Aorta (tissue), 5 donors: Measurements from ENCODE around the gene RAB3GAP2. TPM values are rescaled to one million over a fixed set of nuclear protein-coding genes. Genes with fewer than 3 reads are reported as not detected.
"Not testable (repeated sequence)": the region's sequence is repeated elsewhere in the genome, so short reads cannot be mapped to it uniquely, and the experiment has no call there.

Experiments used
- ATAC-seq: fragments of 200-7000 bp; cut with Tn5 transposase; one replicate; pipeline ENCODE4 v1.9.1; 2022; ENCODE audit warnings: moderate library complexity; ENCODE audit not compliant: low FRiP score
- DNase-seq, 2 donors: peaks; one replicate each; pipeline ENCODE4 v3.0.0-alpha.2; 2020
- H3K27ac ChIP-seq, 2 donors: one replicate each; pipeline ENCODE4 v1.5.1; 2013; ENCODE audit warnings: low read length in 2 of 2, mild to moderate bottlenecking in 2 of 2, moderate library complexity in 2 of 2, control low read depth in 1 of 2, inconsistent platforms in 1 of 2, low read depth in 1 of 2
- H3K27me3 ChIP-seq, 2 donors: one replicate each; pipeline ENCODE4 v1.6.1; 2013; ENCODE audit warnings: control low read depth in 1 of 2, low read length in 1 of 2, mild to moderate bottlenecking in 1 of 2, moderate library complexity in 1 of 2; ENCODE audit not compliant: insufficient read depth in 2 of 2, control insufficient read depth in 1 of 2
- H3K36me3 ChIP-seq, 2 donors: one replicate each; pipeline ENCODE4 v1.6.1; 2013; ENCODE audit warnings: control low read depth in 1 of 2, low read length in 1 of 2, mild to moderate bottlenecking in 1 of 2; ENCODE audit not compliant: insufficient read depth in 2 of 2, control insufficient read depth in 1 of 2
- H3K4me1 ChIP-seq, 2 donors: one replicate each; pipeline ENCODE4 v1.6.1; 2013; ENCODE audit warnings: low read length in 2 of 2, control low read depth in 1 of 2, mild to moderate bottlenecking in 1 of 2, moderate library complexity in 1 of 2; ENCODE audit not compliant: insufficient read depth in 2 of 2, control insufficient read depth in 1 of 2
- H3K4me3 ChIP-seq, 2 donors: one replicate each; pipeline ENCODE4 v1.5.1; 2013; ENCODE audit warnings: low read length in 2 of 2, control low read depth in 1 of 2, mild to moderate bottlenecking in 1 of 2
- H3K9me3 ChIP-seq: one replicate; pipeline ENCODE4 v1.6.1; 2013; ENCODE audit warnings: mild to moderate bottlenecking, low read length; ENCODE audit not compliant: control insufficient read depth
- WGBS, 2 donors: extraction: QIAGEN DNeasy Blood & Tissue Kit; methylation state at CpG; one replicate each; pipeline ENCODE4 v1.1.7; 2013; 5-methylcytosine and 5-hydroxymethylcytosine counted together
- intact Hi-C, 2 donors: fragments of 100-400 bp; cut with DNase I; formaldehyde crosslinking; loops; one replicate each; pipeline versions ENCODE4 v1.14.2 to v1.15.0; 2022
- polyA plus RNA-seq, 2 donors: library from polyadenylated mRNA; stranded (reverse); fragments of 200-250 nt; gene quantifications; one replicate each; pipeline ENCODE4 v1.2.3, GENCODE V29; 2013
- total RNA-seq, 2 donors: library from RNA; stranded (reverse); fragmentation: NEBNext Ultra II Directional; extraction: Animal tissue kit (Norgen Biotek cat#: 25700); gene quantifications; one replicate each; pipeline ENCODE4 v1.2.1, GENCODE V29; 2021
- donor health status: healthy with polysubstance abuse.
- donor health status: Bipolar disorder and iron deficiency.
- donor health status: DM: no; HTN: no; CAD: no.
- donor health status: DM: no; HTN: no; CAD: no.
- donor health status: DM: yes; HTN: yes; CAD: no.

The RAB3GAP2 gene
- total and polyA plus RNA-seq, 4 donors: 6.4 to 44.2 (median 26.3) TPM

DNA sequence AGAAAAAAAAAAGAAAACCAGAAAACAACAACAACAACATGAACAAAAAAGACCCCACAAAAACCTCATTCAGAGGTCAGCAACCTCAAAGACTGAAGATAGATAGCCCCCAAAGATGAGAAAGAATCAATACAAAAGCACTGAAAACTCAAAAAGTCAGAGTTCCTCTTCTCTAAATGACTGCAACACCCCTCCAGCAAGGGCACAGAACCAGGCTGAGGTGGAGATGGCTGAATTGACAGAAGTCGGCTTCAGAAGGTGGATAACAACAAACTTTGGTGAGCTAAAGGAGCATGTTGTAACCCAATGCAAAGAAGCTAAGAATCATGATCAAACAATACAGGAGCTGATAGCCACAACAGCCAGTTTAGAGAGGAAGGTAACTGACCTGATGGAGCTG, 17.0 kb downstream of the RAB3GAP2 start:
- H3K9me3 ChIP-seq: no peaks in the 10 kb centered on the region
- intact Hi-C loops: no loop called here
- no peaks in the 10 kb centered on the region for H3K27me3 ChIP-seq
- no peak overlapping the region for H3K27ac ChIP-seq
- no peak overlapping the region for H3K4me3 ChIP-seq
- WGBS, 2 donors: 98 to 100% methylated on average over 1 of the region's 1 CpG
- peaks cover 0 to 2% of the 10 kb centered on the region in 2 donors for H3K36me3 ChIP-seq
- ATAC-seq (no peak), DNase-seq (no peak)
- no peaks in the 10 kb centered on the region for H3K4me1 ChIP-seq

DNA sequence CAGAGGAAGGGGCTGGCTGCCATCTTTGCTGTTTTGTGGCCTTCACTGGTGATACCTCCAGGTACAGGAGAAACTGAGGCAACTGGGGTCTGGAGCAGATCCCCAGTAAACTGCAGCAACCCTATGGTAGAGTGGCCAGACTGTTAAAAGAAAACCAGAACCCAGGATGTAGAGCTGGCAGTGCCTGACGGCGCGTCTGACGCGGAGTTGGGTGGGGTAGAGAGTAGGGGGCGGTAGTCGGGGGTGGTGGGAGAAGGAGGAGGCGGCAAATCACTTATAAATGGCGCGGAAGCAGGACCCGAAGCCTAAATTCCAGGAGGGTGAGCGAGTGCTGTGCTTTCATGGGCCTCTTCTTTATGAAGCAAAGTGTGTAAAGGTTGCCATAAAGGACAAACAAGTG, 19.0 kb downstream of the RAB3GAP2 start:
- H3K36me3 ChIP-seq: not testable (repeated sequence)

DNA sequence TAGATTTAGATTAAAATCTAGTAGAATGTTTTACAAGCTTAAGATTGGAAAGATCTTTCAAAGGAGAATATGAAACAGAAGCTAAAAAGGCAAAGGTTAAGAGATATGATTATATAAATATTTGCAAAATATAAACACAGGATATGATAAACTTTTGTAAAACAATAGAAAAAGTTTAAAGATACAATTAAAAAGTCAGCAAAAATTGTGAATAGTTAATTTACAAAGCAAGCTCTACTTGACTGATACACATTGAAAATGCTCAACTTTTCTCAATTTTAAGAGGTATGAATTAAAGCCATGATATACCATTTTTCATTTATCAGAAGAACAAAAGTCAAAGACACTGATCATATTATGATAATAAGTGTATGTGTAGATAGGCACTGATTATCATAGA, 21.0 kb downstream of the RAB3GAP2 start:
- intact Hi-C loops: no loop called here
- no peak overlapping the region for H3K27ac ChIP-seq
- peaks cover 1% of the 10 kb centered on the region for H3K9me3 ChIP-seq
- peaks cover 0 to 2% of the 10 kb centered on the region in 2 donors for H3K36me3 ChIP-seq
- H3K4me3 ChIP-seq: no peak overlapping the region
- H3K27me3 ChIP-seq: no peaks in the 10 kb centered on the region
- DNase-seq (no peak), ATAC-seq (no peak)
- no peaks in the 10 kb centered on the region for H3K4me1 ChIP-seq

More for the DNA sequence above, 19.0 kb downstream of the RAB3GAP2 start:
- ATAC-seq, H3K27ac ChIP-seq, H3K27me3 ChIP-seq, intact Hi-C loops, H3K4me3 ChIP-seq, H3K9me3 ChIP-seq, H3K4me1 ChIP-seq, DNase-seq: not testable (repeated sequence)
- 99% methylated on average over 12 of the region's 12 CpGs for WGBS, 2 donors

DNA sequence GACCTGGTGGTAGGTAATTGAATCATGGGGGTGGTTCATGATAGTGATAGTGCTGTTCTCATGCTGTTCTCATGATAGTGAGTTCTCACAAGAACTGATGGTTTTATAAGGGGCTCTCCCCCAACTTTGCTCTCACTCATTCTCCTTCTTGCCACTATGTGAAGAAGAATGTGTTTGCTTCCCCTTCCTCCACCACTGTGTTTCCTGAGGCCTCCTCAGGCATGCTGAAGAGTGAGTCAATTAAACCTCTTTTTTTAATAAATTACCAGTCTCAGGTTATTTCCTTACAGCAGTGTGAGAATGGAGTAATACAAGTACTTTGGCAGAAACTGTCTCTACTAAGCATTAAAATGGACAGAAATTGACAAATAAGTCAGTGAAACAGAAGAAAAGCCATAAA, 21.6 kb downstream of the RAB3GAP2 start:
- H3K4me1 ChIP-seq: no peaks in the 10 kb centered on the region
- no peak for ATAC-seq
- no peak overlapping the region for H3K4me3 ChIP-seq
- no peaks in the 10 kb centered on the region for H3K27me3 ChIP-seq
- peaks cover 0 to 2% of the 10 kb centered on the region in 2 donors for H3K36me3 ChIP-seq
- no peak overlapping the region for H3K27ac ChIP-seq
- intact Hi-C loops: no loop called here
- H3K9me3 ChIP-seq: peaks cover 1% of the 10 kb centered on the region
- no peak for DNase-seq

DNA sequence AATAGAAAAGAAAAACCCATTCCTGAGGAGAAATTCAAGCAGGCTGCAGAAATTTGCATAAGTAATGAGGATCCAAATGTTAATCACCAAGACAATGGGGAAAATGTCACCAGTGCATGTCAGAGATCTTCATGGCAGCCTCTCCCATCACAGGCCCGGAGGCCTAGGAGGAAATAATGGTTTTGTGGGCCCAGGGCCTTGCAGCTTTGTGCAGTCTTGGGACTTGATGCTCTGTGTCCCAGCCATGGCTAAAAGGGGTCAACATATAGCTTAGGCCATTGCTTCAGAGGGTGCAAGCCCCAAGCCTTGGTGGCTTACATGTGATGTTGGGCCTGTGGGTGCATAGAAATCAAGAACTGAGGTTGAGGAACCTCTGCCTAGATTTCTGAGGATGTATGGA, 22.7 kb downstream of the RAB3GAP2 start:
- Histone ChIP-seq H3K9me3 (peaks cover 1% of the 10 kb centered on the region), H3K27ac (no peak overlapping the region), H3K4me3 (no peak overlapping the region), H3K27me3 (no peaks in the 10 kb centered on the region), H3K36me3 (peaks cover 0 to 2% of the 10 kb centered on the region in 2 donors), H3K4me1 (no peaks in the 10 kb centered on the region)
- intact Hi-C loops: no loop called here
- DNase-seq (no peak), ATAC-seq (no peak)
- 97 to 100% methylated on average over 1 of the region's 1 CpG for WGBS, 2 donors

DNA sequence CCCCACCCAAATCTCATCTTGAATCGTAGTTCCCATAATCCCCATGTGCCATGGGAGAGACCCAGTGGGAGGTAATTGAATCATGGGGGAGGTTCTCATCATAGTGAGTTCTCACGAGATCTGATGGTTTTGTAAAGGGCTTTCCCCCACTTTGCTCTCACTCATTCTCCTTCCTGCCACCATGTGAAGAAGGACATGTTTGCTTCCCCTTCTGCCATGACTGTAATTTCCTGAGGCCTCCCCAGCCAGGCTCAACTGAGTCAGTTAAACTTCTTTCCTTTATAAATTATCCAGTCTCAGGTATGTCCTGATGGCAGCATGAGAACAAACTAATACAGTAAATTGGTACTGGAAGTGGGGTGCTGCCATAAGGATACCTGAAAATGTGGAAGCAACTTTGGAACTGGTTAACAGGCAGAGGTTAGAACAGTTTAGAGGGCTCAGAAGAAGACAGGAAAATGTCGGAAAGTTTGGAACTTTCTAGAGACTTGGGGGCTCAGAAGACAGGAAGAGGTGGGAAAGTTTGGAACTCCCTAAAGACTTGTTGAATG, 23.5 kb downstream of the RAB3GAP2 start:
- ATAC-seq, DNase-seq, H3K27ac ChIP-seq, H3K36me3 ChIP-seq, H3K4me1 ChIP-seq, H3K4me3 ChIP-seq, H3K9me3 ChIP-seq, H3K27me3 ChIP-seq, intact Hi-C loops: not testable (repeated sequence)
- WGBS, 2 donors: 96% methylated on average over 3 of the region's 3 CpGs

DNA sequence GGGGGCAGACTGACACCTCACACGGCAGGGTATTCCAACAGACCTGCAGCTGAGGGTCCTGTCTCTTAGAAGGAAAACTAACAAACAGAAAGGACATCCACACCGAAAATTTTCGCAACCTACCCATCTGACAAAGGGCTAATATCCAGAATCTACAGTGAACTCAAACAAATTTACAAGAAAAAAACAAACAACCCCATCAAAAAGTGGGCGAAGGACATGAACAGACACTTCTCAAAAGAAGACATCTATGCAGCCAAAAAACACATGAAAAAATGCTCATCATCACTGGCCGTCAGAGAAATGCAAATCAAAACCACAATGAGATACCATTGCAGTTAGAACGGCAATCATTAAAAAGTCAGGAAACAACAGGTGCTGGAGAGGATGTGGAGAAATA, 26.4 kb downstream of the RAB3GAP2 start:
- 86 to 89% methylated on average over 5 of the region's 6 CpGs for WGBS, 2 donors
- H3K4me1 ChIP-seq, DNase-seq, H3K27me3 ChIP-seq, H3K36me3 ChIP-seq, H3K27ac ChIP-seq, ATAC-seq, intact Hi-C loops, H3K4me3 ChIP-seq, H3K9me3 ChIP-seq: not testable (repeated sequence)

DNA sequence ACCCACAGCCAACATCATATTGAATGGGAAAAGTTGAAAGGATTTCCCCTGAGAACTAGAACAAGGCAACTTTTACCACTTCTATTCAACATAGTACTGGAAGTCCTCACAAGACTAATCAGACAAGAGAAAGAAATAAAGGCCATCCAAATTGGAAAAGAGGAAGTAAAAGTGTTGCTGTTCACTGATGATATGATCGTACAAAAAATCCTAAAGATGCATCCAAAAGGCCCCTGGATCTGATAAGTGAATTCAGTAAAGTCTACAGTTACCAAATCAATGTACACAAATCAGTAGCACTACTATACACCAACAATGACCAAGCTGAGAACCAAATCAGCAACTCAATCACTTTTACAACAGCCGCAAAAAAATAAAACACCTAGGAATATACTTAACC, 28.3 kb downstream of the RAB3GAP2 start:
- H3K9me3 ChIP-seq: no peaks in the 10 kb centered on the region
- no peaks in the 10 kb centered on the region for H3K36me3 ChIP-seq
- no peaks in the 10 kb centered on the region for H3K27me3 ChIP-seq
- no peak overlapping the region for H3K4me3 ChIP-seq
- WGBS, 2 donors: 93 to 96% methylated on average over 2 of the region's 2 CpGs
- no peak overlapping the region for H3K27ac ChIP-seq
- no peaks in the 10 kb centered on the region for H3K4me1 ChIP-seq
- ATAC-seq (no peak), DNase-seq (no peak)
- intact Hi-C loops: no loop called here

DNA sequence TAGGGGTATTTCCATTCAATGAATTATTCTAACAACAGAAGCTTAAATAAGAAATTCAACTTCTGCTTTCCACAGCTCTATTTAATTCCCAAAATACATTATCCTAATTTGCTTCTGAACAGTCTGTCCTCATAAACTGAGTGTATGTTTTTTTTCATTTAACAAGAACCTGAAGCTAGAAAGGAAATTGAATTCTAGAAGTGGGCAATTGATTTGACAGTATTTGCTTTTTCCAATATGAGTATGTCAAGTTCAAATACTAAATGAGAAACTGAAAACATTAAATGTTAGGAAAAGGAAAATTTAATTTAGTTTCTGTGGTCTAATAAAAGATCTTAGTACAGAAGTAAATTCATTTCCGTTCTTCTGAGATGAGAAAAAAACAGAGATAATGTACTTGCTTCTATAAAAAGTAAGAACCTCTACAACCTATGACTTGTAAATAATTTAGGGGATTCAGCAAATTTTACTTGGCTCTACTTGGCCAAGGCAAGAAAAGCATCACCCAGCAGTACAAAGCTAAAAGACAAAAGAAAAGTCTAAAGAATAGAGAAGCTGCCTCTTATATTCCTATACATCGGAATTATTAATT, 31.1 kb downstream of the RAB3GAP2 start:
- intact Hi-C loops: no loop called here
- ATAC-seq: no peak
- Histone ChIP-seq H3K9me3 (no peaks in the 10 kb centered on the region), H3K36me3 (no peaks in the 10 kb centered on the region), H3K4me1 (no peaks in the 10 kb centered on the region), H3K4me3 (no peak overlapping the region), H3K27me3 (no peaks in the 10 kb centered on the region), H3K27ac (no peak overlapping the region)
- no peak for DNase-seq
- WGBS, 2 donors: 73 to 77% methylated on average over 2 of the region's 2 CpGs
